ENCODE results near the gene DOCK8.

GRCh38 chr9:458590-458989 is 243.9 kb downstream of the DOCK8 start:
- no peak for TF ChIP-seq CTCF (IDR thresholded peaks at IDR 0.05)
- TF ChIP-seq POLR2A (IDR thresholded peaks at IDR 0.05), result no peak
